Measurements from ENCODE around the gene GANC. TPM values are rescaled to one million over a fixed set of nuclear protein-coding genes. Genes with fewer than 3 reads are reported as not detected.

GANC gene
- total RNA-seq, 1 donor: 25.5 TPM

GRCh38 chr15:42353061-42353460, 80.1 kb downstream of the GANC start:
- no peak for DNase-seq (ENCODE audit: low read depth)
- no peak overlapping the region for H3K4me3 ChIP-seq (ENCODE audit: low read depth, low read length)
- no peak for TF ChIP-seq CTCF (IDR thresholded peaks at IDR 0.05; ENCODE audit: insufficient read depth, low read depth, low read length)

- no peak for TF ChIP-seq CTCF (IDR thresholded peaks at IDR 0.05; ENCODE audit: insufficient read depth, low read depth, low read length)
- no peak for DNase-seq (ENCODE audit: low read depth)
Observed at GRCh38 chr15:42354824-42355223, 81.8 kb downstream of the GANC start.

DNA sequence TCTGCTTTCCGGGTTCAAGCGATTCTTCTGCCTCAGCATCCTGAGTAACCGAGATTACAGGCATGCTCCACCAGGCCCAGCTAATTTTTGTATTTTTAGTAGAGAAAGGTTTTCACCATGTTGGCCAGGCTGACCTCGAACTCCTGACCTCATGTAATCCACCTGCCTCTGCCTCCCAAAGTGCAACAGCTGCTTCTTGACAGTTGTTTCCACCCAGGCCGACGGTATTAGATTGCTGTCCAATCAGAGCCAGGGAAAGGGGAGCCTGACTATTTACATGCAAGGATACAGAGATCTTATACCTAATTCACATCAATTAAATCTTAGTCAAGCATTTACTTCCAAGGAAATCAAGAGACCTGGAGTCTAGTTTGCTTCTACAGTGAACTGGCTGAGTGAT, 82.3 kb downstream of the GANC start:
- DNase-seq (ENCODE audit: low read depth): no peak
- no peak overlapping the region for H3K4me3 ChIP-seq (ENCODE audit: low read depth, low read length)
- TF ChIP-seq CTCF (IDR thresholded peaks at IDR 0.05; ENCODE audit: insufficient read depth, low read depth, low read length): no peak

More at GRCh38 chr15:42354824-42355223, 81.8 kb downstream of the GANC start:
- H3K4me3 ChIP-seq (ENCODE audit: low read depth, low read length): no peak overlapping the region

DNA sequence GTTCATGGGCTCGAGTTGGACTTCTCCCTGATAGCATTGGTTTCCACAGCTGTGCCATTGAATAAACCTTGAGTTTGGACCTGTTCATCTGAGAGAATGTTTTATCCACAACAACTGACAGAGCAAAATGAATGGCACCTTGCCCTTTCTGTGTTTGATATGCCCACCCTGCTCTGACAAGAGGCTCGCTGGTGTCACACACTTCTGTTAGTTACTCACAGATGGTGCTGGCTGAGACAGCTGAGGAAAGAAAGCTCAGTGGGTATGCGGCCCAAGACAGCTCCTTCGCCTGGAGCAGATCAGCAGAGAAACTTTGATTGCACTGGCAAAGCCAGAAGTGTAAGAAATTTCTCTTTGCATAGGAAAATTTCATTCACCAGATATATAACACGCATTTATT, 83.8 kb downstream of the GANC start:
- TF ChIP-seq CTCF (IDR thresholded peaks at IDR 0.05; ENCODE audit: insufficient read depth, low read depth, low read length): no peak
- DNase-seq (ENCODE audit: low read depth): no peak
- no peak overlapping the region for H3K4me3 ChIP-seq (ENCODE audit: low read depth, low read length)

DNA sequence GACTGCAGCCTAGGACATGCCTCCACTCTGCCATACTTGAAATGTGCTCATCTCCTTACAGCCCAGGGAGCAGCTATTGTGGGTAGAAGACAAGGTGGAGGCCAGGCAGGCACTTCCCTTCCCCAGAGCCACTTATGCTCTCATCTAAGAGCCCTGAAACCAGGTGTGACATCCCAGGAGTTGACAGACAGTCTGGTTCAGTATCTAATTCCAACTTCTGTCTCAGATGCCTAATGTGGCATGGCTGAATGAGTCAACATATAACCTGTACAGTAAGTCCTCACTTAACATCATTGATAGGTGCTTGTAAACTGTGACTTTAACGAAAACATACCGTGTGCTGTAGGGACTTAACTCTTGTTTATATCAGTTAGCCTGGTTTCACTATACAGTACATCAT, 85.1 kb downstream of the GANC start:
- H3K4me3 ChIP-seq (ENCODE audit: low read depth, low read length): no peak overlapping the region
- no peak for TF ChIP-seq CTCF (IDR thresholded peaks at IDR 0.05; ENCODE audit: insufficient read depth, low read depth, low read length)
- DNase-seq (ENCODE audit: low read depth): no peak

DNA sequence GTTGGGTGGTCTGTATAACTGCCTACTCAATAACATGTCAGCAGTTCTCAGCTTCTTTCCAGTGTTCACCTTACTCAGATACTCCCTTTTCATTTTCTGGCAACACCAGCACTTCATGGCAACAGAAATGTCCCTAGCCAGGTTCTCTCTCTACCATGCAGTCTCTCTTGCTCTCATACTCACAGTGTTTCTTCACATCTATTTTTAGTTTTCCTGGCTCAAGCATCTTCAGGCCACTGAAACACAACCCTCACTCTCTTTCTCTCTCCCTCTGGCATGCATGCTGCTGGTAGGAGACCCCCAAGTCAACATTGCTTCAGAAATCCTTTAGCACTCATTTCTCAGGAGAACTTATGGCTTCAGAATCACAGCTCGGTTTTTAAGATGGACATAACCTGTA, 86.2 kb downstream of the GANC start, which contains the start of gene CAPN3:
CAPN3 (plus strand) TSS at position 253 of the 400 bp plus-strand sequence. CDS start 305 bp downstream, outside the sequence.
- TF ChIP-seq CTCF (IDR thresholded peaks at IDR 0.05; ENCODE audit: insufficient read depth, low read depth, low read length): no peak

DNA sequence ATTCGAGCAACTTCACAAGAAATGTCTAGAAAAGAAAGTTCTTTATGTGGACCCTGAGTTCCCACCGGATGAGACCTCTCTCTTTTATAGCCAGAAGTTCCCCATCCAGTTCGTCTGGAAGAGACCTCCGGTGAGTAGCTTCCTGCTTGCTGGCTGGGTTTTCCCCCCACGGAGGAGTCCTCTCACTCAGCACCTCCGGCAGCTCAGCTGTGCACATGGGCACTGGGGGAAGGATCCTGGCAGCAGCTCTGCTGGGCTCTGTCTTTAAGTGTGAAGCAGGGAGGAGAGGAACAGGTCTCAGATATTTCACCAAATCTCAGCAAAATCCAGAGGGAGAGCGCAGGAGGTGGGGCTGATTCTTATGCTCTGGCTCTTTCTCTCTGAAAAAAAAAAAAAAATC, 87.0 kb downstream of the GANC start:
- no peak overlapping the region for H3K4me3 ChIP-seq (ENCODE audit: low read depth, low read length)
- no peak for TF ChIP-seq CTCF (IDR thresholded peaks at IDR 0.05; ENCODE audit: insufficient read depth, low read depth, low read length)
- DNase-seq (ENCODE audit: low read depth): no peak

More for the DNA sequence above, 86.2 kb downstream of the GANC start, which contains the start of gene CAPN3:
- no peak for DNase-seq (ENCODE audit: low read depth)
- no peak within 1 kb of the TSS for H3K4me3 ChIP-seq (ENCODE audit: low read depth, low read length)
